Omental fat pad (tissue), 4 donors: Measurements from ENCODE around the gene MSANTD2. TPM values are rescaled to one million over a fixed set of nuclear protein-coding genes. Genes with fewer than 3 reads are reported as not detected.

Source experiments
- ATAC-seq: fragments of 150-250 bp; one replicate; pipeline ENCODE4 v1.9.1; 2016; ENCODE audit warnings: mild to moderate bottlenecking, moderate library complexity; ENCODE audit not compliant: low FRiP score
- DNase-seq: peaks from one replicate; pipeline ENCODE4 v3.0.0-alpha.2; 2019; ENCODE audit warnings: low spot score
- total RNA-seq, 4 donors: library from RNA; depleted of rRNA; stranded (reverse); fragments of >200 nt; gene quantifications; one replicate each; pipeline ENCODE4 v1.1.0, GENCODE V29; 2016
- TF ChIP-seq, protein P1 (sequence below), 3 donors: fragments of 450-650 bp; IDR thresholded peaks; one replicate each; pipeline ENCODE4 v1.5.1; 2016 to 2017; ENCODE audit warnings: antibody characterized with exemption in 3 of 3, mild to moderate bottlenecking in 3 of 3, moderate library complexity in 2 of 3

Gene MSANTD2
- total RNA-seq, 4 donors from 2014 or later = 12.9 to 27.1 (median 16.2) TPM

DNA sequence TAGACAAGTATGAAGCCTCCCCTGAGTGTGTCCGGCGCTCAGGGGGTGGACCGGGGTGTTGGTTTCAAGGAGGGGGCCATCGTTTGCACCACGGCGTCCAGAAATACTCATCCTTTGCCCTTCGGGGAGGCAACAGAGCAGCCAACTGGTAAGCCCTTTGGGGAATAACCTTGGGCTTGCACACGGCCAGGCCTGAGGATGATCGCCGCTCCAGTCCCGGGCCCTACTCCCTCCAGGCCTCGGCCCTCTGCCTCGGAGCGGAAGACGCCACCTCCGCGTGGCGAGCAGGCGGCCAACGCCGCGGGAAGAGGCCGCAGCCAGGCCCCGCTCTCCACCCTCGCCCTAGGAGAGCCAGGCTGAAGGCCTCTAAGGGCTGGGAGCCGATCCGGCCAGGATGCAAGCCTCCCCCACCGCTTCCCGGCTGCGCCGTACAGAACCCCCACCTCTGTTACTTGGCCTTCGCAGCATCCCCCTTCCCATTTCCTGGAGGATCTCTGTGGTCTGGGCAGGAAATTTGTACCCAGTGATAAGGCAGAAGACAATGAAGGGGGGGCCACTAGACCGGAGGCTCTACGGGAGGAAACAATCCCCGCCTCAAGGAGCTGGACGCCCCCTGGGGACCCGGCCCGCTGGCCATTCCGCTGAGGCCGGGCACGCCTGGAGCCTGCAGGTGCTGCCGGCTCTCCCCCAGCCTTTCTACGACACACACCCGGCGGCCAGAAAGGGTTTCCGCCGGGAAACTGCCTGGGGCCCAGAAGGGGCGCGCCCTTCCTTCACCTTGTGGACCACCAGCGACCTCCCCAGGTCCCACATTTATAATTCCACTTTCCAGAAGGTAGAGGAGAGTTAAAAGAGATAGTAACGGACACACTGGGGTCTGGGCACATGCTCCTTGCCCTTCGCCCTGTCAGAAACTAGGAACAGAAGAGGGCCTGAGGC lies 40.7 kb downstream of the MSANTD2 start:
- TF ChIP-seq, protein P1, sequence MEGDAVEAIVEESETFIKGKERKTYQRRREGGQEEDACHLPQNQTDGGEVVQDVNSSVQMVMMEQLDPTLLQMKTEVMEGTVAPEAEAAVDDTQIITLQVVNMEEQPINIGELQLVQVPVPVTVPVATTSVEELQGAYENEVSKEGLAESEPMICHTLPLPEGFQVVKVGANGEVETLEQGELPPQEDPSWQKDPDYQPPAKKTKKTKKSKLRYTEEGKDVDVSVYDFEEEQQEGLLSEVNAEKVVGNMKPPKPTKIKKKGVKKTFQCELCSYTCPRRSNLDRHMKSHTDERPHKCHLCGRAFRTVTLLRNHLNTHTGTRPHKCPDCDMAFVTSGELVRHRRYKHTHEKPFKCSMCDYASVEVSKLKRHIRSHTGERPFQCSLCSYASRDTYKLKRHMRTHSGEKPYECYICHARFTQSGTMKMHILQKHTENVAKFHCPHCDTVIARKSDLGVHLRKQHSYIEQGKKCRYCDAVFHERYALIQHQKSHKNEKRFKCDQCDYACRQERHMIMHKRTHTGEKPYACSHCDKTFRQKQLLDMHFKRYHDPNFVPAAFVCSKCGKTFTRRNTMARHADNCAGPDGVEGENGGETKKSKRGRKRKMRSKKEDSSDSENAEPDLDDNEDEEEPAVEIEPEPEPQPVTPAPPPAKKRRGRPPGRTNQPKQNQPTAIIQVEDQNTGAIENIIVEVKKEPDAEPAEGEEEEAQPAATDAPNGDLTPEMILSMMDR (IDR thresholded peaks at IDR 0.05) = no peak
- ATAC-seq (no peak), DNase-seq (no peak)

DNA sequence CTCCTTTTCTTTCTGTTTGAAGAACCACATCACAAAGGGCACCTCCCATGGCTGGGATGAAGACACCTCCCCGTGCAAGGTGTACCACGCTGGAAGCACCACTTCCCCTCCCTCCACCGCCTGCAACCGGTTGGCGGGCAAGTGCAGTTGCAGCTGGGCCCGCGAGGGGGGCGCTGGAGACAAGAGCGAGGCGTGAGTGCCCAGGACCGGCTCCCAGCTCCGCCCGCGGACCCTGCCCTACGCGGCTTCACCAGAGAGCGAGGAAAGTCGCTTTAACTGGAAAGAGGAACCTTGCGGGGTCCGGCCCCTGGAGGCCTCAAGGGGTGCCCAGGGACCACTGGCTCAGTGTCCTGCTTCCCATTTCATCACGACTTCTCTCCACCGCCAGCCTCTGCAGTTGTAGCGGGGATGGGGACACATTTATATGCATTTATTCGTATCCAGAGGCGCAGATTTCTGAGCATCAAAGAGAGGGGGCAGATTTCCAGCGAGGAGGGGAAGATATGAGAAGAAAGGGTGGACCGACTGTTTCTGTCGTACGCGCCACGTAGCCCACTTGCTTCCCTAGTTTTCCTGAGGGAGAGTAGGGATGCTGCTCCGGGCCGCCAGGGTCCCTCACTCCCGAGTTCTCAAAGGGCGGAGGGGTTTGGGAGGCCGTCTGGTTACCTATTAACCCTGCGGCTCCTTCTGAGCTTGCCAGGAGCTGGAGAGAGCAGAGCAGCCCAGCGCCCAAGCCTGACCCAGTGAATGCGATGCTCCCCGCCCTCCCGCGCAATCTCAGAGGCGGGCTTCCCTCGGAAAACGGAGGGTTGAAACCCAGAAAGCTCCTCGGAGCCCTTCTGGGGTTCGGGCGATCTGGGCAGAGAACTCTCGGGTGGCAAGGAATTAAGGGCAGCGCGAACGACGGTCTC lies 41.6 kb downstream of the MSANTD2 start:
- DNase-seq (no peak), ATAC-seq (peak; percentile 79)
- TF ChIP-seq, protein P1 (IDR thresholded peaks at IDR 0.05) = peak in 1 of 3 donors; percentile 50

DNA sequence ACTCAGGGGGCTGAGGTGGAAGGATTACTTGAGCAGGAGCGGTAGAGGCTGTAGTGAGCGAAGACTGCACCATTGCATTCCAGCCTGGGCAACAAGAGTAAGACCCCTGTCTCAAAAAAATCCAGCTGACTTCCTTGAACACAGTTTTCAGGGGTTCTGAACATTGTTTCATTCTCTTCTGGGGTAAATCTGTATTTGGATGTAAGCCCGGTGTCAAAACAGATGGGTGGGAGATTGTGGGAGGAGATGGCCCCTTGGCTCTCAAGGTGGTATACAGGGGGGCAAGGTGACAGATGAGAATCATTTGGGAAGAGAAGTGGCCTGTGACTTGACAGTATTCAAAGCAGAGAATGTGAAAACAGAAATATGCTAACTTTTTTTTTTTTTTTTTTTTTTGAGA lies 42.9 kb downstream of the MSANTD2 start:
- TF ChIP-seq, protein P1 (IDR thresholded peaks at IDR 0.05) = no peak
- DNase-seq (no peak), ATAC-seq (no peak)

DNA sequence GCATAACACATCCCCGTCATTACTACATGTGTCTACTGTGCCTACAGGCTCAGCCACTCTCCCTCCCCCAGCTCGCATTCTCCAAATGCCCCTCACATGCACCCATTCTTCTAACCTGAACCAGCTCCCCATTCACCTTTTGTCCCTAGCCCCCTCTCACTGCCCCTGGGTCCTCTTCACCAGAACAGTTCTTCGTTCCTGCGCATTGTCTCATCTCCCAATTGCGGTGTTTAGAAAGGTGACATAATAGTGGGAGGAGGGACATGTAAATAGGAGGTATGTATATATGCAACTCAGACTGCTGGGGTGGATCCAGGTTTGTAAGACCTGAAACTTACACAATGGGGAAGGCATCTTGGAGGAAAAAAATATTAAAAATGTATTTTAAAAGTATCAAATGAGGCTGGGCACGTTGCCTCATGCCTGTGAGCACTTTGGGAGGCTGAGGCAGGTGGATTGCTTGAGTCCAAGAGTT lies 43.4 kb downstream of the MSANTD2 start:
- DNase-seq (no peak), ATAC-seq (no peak)
- TF ChIP-seq, protein P1 (IDR thresholded peaks at IDR 0.05) = no peak

DNA sequence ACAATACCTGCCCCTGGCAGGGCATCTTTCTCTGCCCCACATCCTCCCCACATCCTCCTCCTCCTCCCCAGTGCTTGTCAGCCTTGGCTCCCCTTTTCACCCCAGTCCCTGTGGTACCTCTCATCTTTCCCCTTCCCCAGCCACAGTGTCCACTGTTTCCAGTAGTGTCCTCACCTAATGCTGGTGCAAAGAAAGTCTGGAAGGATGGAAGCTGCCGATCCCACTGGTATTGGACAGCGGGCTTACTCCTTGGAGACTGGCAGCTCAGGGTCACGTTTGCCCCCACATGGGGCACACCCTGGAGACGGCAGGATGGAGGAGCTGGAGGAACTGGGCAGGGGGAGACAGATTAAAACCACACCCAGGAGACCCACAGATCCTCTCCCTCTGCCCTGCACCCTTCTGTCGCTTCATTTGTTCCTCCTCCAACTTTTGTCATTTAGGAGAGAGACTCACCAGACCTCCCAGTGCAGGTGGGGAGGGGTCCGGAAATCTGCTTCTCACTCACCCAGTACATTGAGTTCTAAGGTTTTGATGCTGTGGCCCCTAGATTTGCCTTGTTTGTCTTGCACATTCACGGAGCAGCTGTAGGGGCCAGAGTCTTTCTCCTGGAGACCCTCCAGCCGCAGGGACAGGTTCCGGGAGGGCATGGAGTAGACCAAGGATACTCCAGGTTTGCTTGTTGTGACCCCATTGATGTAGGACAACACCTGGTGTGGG lies 44.0 kb downstream of the MSANTD2 start:
- DNase-seq = no peak
- no peak for ATAC-seq
- TF ChIP-seq, protein P1 (IDR thresholded peaks at IDR 0.05) = no peak

DNA sequence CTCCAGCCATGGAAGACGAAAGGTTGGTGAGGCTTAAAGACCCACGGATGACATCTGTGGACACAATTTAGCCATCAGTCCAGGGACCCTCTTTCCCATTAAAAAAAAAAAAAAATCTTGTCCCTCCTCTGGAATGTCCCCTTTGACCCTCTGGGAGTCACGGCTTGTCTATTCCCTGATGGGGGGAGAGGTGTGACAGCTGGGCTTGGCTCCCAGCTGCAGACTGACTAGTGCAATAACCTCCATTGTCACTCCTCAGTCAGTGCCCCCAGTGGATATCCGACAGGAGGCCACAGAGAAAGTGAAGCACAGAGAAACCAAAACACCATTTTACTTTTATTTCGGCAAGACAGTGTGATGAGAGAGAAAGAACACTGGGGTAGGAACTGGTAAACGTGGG lies 45.5 kb downstream of the MSANTD2 start:
- ATAC-seq = no peak
- TF ChIP-seq, protein P1 (IDR thresholded peaks at IDR 0.05) = no peak
- DNase-seq = no peak
